Cardiac septum (tissue), 1 donor: Measurements from ENCODE around the gene MSH2. TPM values are rescaled to one million over a fixed set of nuclear protein-coding genes. Genes with fewer than 3 reads are reported as not detected.

Experiments used
- DNase-seq: peaks from one replicate; pipeline ENCODE4 v3.0.0-alpha.2; 2020; ENCODE audit warnings: low spot score
- intact Hi-C: fragments of 100-400 bp; cut with DNase I; formaldehyde crosslinking; loops from one replicate; pipeline ENCODE4 v1.14.0; 2022
- microRNA-seq: library from miRNA; unstranded; fragments of <30 nt; microRNA quantifications from one replicate; pipeline ENCODE4 v1.2.0, GENCODE V29; 2020
- total RNA-seq: library from RNA; stranded (reverse); fragmentation: NEBNext Ultra II Directional; extraction: Animal tissue kit (Norgen Biotek cat#: 25700); gene quantifications from one replicate; pipeline ENCODE4 v1.2.1, GENCODE V29; 2021
- donor health status: DM: no; HTN: no; CAD: no.

Gene MSH2
- total RNA-seq, 1 donor from 2014 or later = 15.6 TPM

DNA sequence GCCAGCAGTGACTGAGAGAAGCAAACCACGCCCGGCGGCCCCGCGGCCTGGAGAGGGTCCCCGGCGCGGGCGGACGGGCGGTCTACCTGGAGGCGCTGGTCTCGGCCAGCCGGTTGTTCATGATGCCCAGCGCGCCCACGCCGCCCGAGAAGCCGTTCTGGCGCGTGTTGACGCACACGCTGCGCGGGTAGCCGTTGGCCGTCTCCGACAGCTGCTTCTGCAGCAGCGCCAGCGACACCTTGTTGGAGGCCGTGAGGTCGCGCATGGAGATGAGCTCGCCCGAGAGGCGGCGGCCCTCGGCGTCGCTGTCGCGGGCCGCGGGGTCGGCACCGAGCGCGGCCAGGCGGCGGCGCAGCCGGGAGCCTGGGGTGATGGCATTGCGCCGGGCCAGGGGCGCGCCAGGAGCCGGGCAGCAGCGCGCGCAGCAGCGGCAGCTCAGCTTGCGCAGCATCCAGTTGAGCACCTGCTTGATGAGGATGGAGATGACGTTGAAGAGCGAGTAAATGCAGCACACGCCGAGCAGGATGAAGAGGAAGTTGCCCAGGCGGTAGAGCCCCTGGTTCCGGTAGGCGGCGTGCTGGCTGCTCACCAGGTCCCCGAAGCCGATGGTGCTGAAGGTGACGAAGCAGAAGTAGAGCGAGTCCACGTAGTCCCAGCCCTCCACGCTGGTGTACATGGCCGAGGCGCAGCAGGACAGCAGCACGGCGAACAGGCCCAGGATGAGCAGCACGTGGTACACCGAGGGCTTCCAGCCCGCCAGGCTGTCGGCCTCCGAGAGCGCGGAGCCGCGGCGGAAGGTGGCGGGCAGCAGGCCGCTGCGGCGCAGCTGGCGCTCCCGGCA, 118.1 kb downstream of the MSH2 start:
- peak; percentile 84 for DNase-seq
- intact Hi-C loops = no loop called here

DNA sequence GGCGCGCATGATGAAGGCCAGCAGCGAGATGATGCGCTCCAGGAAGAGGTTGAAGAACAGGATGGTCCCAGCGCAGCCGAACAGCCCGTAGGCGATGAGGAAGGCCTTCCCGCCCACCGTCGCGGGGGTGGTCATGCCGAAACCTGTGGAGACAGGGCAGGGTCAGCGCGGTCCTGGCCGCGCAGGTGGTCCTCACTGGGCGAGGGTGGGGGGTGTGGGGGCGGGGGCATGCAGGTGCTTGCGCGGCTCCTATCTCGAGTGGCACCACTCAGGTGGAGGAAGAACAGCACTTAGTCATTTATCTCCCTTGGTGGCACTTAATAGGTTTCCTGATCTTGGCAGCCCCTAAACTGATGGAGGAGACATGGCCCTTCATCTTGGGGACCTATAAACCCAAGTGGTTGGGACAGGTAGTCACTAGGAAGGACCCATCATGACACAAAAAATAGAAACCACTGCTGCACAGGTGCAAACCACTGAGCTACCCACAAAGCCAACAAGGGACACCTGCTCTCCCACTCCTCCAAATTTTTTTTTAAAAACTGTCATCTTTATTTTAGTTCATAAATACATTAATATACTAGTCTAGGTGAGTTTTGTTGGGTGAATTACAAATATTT, 118.8 kb downstream of the MSH2 start:
- intact Hi-C loops = no loop called here
- DNase-seq = no peak

GRCh38 chr2:47525167-47525566, 122.2 kb downstream of the MSH2 start:
- intact Hi-C loops = no loop called here
- DNase-seq = no peak

DNA sequence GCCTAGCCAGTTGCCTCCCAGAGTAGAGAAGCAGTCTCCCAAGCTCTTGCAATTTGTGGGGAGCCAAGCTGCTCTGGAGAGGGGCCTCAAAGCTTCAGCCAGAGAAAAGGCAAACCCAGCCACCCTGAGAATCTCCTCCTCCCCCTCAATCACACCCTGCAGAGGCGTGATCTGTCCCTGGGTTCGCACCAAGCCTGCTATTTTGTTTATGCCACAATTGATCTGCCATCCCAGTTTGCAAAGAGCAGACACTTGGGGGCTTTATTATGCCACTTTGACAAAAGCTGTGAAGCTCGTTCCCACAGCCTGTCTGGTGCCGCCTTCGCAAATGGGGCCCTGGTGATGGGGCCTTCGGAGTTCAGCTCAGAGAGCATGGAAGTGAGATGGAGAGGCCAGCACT, 125.5 kb downstream of the MSH2 start:
- intact Hi-C loops = no loop called here
- no peak for DNase-seq

- no peak for DNase-seq
- intact Hi-C loops = no loop called here
These were observed 125.9 kb downstream of the MSH2 start for GRCh38 chr2:47528874-47529273.

DNA sequence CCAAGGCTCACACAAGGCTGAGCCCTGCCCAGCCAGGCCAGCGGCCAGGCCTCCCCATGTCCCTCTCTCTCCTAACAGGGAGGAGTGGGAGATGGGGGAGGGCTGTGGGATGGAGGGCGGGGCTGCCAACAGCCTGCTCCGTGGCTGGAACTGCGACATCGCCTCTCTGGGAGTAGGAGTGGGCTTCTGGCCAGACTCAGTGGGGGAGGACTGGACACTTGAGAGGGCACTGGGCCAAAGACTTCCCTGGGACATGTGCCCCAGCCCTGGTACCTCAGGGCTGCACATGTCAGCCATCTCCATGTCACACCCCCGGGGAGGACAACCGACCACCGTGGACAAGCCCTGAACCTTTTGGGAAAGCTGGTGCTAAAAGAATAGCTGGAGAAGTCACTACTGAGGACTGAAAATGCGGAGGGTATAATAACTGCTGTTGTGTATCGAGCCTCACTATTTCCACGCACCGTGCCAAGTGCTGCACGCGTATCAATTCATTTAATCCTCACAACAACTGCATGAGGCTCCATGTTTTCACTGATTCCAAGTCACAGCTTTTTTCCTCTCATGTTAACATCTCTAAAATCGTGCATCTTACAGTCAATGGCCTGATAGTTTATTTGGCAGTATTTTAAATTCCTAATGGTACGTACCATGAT, 127.3 kb downstream of the MSH2 start:
- DNase-seq = no peak
- intact Hi-C loops = no loop called here

DNA sequence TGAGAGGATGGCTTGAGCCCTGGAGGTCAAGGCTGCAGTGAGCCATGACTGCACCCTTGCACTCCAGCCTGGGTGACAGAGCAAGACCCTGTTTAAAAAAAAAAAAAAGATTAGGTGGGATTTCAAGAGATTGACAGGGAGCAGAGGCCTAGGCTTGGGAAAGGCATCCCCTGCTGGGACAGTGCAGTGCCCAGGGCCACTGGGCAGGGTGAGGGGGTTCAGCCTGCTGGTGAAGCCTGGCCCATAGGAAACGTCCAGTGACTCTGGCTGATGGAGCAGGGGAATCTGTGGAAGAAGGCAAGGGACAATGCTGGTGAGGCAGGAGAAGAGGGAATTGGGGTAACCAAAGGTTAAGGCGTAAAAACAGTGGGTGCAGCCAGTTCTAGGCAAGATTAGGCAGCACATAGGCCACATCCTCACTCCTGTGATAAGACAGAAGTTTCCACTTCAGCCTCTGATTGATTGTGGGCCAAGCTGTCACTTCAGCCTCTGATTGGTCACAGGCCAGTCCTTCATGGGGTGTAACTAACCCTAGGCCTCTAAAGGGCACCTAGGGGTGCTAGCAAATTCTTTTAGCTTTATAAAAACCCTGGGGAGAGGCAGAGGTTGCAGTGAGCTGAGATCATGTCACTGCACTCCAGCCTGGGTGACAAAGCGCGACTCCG, 128.6 kb downstream of the MSH2 start:
- intact Hi-C loops = no loop called here
- DNase-seq = no peak

Small RNAs within 50 kb of the gene (microRNA-seq; reads per million reads assigned to microRNA genes)
- not detected for gene MIR559

Other genes with a start within 250 kb of the MSH2 start
- gene STPG4, start 247.8 kb upstream of the MSH2 start, total RNA-seq = not detected
- gene CALM2, start 226.6 kb upstream of the MSH2 start, total RNA-seq = 361 TPM
- 0.19 TPM for gene EPCAM, start 33.8 kb upstream of the MSH2 start, total RNA-seq
- gene KCNK12, start 167.8 kb downstream of the MSH2 start, total RNA-seq = 0.05 TPM